GM15510 (cell line): ENCODE results near the gene XYLT2.

Experiments
- POLR2A ChIP-seq: IDR thresholded peaks from 3 replicates; pipeline ENCODE4 v1.6.1; 2011; ENCODE audit warnings: borderline replicate concordance; ENCODE audit not compliant: insufficient read length; ENCODE audit errors: extremely low read depth

The XYLT2 gene

DNA sequence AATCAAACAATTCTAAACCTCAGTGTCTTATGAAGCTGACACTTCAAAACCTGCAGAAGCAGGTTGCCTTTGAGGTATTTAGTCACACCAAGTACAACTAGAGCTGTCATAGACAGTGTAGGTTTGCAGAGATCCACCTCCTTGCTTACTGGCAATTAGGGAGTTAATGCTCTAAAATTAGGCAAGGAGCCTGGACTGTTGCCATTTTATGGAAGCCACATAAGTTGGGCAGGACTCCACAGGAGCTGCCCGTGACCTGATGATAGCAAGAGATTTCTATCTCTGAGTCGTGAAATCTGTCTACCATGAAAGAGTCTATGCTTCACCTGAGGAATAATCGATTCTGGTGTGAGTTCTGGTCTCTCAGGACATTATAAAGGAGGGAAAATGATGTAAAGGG, 36.0 kb downstream of the XYLT2 start:
- TF ChIP-seq POLR2A: no peak

DNA sequence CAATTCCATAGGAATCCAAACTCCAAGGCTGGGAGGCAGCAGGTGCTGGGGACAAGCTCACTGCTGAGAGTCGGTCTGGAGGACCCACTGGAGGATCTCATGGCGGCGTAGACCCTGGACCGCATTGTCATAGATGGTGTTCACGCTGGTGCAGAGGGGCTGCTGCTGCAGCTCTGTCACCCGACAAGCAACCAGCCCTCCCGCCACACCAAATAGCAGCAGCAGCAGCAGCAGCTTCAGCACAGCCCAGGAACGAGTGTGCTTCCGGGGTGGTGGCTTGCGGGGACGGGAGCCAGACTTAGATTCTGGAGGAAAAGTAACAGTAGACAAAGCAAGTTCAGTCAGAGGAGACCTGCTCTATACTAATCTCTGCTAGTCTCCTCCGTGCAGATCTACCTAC, 37.0 kb downstream of the XYLT2 start:
- no peak for TF ChIP-seq POLR2A

DNA sequence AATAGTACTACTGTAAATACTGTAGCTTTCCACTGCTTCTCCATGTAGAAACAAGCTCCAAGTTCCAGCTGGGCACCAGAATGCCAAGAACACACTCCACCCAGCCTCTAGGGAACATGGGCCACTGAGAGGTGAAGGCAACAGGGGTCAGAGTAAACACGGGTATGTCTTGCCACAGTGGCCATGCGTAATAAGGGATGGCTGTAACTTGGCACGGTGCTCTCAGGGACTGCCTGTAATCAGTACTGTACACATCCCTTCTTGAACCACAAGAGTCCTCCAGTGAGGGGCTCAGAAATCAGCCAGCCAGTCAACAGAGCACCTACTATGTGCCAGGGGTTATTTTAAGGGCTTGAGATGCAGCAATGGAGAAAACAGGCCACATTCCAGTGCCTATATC, 40.6 kb downstream of the XYLT2 start:
- TF ChIP-seq POLR2A: no peak

DNA sequence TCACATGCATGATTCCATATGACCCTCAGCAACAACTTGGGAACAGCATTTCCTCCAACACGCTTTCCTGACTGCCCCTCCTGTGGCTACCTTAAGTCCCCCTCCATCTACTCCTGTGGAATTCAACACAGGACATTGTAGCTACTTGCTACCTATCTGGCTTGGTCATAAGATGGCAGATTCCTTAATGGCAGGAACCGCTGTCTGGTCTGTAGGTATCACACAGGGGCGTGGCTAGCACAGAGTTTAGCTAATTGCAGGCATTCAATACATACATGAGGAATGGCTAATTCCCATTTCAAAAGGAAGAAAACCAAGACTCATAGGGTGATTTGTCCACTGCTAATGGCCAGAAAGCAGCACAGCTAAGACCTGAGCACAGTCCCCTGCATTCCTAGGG, 42.8 kb downstream of the XYLT2 start:
- no peak for TF ChIP-seq POLR2A

DNA sequence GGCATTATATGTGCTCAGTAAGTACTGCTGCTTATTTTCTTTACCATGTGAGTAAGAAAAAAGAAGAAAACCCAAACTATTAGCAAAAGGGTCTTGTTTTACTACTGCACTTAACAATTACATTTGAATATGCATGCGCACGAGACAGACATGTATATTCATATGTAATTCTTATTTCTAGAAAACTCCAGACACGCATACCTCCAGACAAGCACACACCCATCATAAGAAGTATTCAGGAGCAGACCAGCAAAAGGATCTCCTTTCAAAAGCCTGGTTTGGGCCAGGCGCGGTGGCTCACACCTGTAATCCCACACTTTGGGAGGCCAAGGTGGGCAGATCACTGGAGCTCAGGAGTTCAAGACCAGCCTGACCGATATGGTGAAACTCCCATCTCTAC, 43.6 kb downstream of the XYLT2 start:
- no peak for TF ChIP-seq POLR2A

DNA sequence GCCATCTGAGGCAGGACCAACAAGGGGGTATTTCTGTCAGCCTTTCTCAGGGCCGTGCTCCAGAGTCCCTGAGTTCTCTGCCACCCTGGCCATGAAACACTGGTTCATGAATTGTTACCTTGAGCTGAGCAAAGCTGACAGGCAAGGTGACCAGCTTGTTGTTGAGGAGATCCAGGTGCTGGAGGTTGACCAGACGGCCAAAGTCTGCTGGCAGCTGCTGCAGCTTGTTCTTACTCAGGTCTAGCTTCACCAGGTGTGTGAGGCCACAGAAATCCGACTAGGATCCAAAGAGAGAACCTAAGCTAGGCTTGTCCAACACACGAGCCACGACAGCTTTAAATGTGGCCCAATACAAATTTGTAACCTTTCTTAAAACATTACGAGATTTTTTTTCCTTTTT, 46.7 kb downstream of the XYLT2 start:
- no peak for TF ChIP-seq POLR2A

DNA sequence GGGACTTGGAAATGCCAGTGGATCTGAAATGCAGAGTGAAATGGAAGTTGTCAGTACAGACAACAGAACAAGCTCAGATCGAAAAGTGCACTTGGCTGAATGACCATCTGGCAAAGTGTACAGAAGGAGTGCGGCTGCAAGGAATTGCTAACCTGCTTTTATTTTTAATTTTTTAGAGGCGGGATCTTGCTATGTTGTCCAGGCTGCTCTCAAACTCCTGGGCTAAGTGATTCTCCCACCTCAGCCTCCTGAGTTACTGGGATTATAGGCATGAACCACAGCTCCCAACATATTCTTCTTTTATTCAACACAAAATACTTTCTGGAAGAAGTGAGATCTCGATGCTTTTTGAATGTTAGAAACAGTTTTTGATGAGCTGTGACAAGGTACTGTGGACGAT, 47.8 kb downstream of the XYLT2 start:
- no peak for TF ChIP-seq POLR2A

DNA sequence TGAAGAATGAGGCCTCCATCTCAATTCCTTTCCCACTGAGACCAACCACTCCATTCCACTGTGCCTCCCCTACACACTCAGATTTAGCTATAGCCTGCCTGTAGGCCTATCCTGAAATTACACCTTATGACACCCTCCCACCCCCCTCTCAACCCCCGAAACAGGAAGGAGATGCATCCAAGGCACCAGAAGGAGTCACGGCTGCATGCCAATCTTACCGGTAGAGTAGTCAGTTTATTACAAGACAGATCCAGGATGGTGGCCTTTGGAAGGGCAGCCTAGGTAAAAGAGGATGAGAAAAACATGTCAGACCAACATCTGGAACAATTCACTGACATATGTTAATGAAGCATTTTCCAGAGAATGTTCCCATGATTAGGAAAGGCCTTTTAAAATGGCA, 48.8 kb downstream of the XYLT2 start:
- TF ChIP-seq POLR2A: no peak

DNA sequence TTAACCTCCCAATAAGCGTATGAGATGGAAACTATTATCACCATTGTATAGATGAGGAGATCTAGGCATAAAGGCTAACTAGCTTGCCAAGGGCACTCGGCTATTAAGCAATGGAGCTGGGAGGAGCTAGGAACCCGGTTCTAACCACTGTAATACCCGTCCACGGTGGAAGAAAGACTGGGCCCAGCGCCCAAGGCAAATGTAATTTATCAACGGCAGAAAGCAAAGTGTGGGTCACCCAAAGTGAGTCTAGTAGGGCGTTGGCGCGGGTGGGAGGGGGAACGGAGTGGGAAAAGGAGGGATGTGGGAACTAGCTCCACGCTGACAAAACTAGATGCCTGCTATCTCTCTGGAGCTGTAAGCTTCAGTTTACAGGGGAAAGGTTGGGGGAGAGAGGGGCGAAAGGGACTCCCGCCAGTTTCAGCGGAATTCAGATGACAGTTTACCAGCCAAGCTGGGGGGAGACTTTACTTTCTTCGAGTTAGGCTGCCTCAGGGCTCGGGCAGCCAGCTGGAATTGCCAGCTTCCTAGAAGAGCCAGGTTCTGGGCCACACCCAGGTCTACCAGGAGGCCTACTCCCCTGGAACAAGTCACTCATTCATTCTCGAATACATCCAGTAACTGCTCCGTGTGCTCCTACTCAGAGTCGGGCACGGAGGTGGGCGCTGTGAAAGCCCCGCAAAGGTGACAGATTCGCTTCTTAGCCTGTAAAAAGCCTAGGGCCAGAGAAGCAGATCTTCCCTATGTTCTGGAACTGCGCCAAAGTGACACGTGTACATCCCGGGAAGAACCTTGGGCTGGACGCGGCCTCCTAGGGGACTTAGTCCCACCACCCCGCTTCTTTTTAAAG, 50.6 kb downstream of the XYLT2 start:
- TF ChIP-seq POLR2A: no peak

DNA sequence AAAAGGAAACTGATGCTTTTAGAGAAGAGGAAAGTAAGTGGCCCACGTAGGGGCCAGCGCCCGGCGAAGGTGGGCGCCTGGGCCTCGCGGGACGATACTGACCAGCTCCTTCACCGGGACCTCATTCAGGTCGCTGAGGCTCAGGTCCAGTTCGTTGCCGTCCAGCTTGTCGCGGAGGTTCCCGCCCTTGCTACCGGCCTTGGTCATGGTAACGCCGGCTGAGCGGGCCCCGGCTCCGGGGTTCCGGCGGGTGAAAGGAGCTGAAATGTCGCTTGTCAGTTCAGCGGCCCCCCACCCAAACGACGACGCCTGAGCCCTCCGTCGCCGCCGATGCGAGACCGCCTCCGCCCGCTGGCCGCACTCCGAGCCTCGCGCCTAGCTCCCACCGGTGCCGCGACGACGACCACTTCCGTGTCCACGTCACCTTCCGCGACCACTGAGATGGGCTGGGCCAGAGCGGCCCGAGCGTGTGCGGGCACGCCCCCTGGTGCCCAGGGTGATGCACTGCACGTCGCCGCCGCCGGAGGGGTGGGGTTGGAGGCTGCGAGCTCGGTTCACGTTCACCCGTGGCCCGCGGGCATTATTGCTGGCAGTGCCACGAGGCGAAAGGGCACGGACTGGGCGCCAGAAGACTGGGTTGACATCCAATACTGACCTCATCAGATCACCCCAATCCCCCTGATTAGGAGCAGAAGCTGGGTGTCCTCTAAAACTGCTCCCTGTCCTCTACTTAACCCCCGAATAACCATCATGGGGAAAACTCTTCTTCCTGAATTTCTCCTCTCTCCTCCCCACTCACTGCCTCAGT, 51.4 kb downstream of the XYLT2 start, which contains the start of gene LRRC59:
Gene LRRC59, minus strand, starts transcription at position 413 of the 808 bp plus-strand sequence. Its CDS starts 206 bp downstream, at position 207.
- TF ChIP-seq POLR2A: peak; percentile 94

DNA sequence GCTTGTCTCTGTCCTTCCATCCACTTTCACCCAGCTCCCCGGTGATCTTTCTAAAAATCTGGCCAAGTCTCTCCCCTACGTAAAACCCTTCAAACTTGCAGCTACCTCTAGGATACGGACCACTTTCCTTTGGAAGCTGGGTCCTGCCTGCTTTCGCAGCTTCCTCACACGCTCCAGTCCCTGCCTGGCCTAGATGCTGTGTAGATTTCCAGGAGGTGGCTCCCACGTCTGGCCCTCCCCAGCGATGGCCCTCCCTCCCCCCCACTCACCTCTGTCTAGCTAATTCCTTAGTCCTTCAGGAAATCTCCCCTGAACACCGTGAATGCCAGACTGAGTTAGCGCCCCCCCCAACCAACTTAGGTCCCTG, 52.0 kb downstream of the XYLT2 start:
- TF ChIP-seq POLR2A: no peak

DNA sequence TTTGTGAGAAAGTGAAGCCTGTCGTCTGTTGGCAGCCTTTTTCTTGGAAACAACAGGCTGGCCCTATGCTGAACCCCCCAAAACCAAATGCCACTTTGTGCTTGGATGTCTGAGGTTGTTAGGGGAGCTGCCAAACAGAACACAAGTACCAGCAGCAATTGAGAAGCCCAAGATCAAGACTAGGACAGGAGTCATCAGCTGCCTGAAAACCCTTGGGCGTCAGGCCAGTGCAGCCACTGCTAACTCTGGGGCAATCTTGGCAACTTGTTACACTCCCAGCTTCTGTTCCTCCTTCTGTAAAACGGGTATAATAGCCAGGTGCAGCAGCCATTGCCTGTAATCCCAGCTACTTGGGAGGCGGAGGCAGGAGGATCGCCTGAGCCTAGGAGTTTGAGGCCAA, 60.7 kb downstream of the XYLT2 start:
- TF ChIP-seq POLR2A: no peak

DNA sequence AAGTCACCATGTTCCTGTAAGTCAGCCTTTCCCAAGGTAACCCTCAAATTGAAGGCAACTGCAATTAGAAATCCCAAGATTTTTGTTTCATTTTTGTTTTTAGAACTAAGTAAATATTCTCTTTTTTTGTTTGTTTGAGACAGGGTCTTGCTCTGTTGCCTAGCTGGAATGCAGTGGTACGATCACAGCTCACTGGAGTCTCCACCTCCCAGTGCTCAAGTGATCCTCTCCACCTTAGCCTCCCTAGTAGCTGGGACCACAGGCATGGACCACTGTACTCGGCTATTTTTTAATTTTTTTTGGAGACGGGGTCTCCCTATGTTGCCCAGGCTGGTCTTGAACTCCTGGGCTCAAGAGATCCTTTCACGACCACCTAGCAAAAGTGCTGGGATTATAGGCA, 62.0 kb downstream of the XYLT2 start:
- no peak for TF ChIP-seq POLR2A
